Heart left ventricle (tissue), 16 donors: Measurements from ENCODE around the gene APMAP. TPM values are rescaled to one million over a fixed set of nuclear protein-coding genes. Genes with fewer than 3 reads are reported as not detected.
"Not testable (repeated sequence)": the region's sequence is repeated elsewhere in the genome, so short reads cannot be mapped to it uniquely, and the experiment has no call there.

Experiments
- ATAC-seq, 4 donors: fragments of 200-7000 bp; cut with Tn5 transposase; one replicate each; pipeline ENCODE4 v1.9.1; 2020 to 2022; ENCODE audit warnings: moderate library complexity in 4 of 4, mild to moderate bottlenecking in 3 of 4, moderate number of reproducible peaks in 1 of 4
- DNase-seq, 5 donors: peaks; one replicate each; pipeline ENCODE4 v3.0.0-alpha.2; 2020
- H3K27ac ChIP-seq, 12 donors: fragments of 200-600 bp; sonication (generic) in 4 of 12; one replicate each; pipeline versions ENCODE4 v1.5.0 to v1.8.0; 2016 to 2022; ENCODE audit warnings: mild to moderate bottlenecking in 2 of 12
- H3K27me3 ChIP-seq, 9 donors: fragments of 200-600 bp; sonication (generic) in 2 of 9; one replicate each; pipeline versions ENCODE4 v1.5.1 to v1.8.0; 2016 to 2022; ENCODE audit warnings: mild to moderate bottlenecking in 3 of 9
- H3K36me3 ChIP-seq, 9 donors: fragments of 200-600 bp; sonication (generic) in 2 of 9; one replicate each; pipeline versions ENCODE4 v1.5.0 to v1.8.0; 2018 to 2022; ENCODE audit warnings: mild to moderate bottlenecking in 2 of 9
- H3K4me1 ChIP-seq, 12 donors: fragments of 200-600 bp; sonication (generic) in 4 of 12; one replicate each; pipeline versions ENCODE4 v1.5.0 to v1.8.0; 2016 to 2022; ENCODE audit warnings: mild to moderate bottlenecking in 3 of 12
- H3K4me3 ChIP-seq, 12 donors: fragments of 200-600 bp; sonication (generic) in 4 of 12; one replicate each; pipeline versions ENCODE4 v1.5.0 to v1.8.0; 2017 to 2022; ENCODE audit warnings: mild to moderate bottlenecking in 9 of 12, moderate library complexity in 4 of 12
- H3K9me3 ChIP-seq, 12 donors: fragments of 200-600 bp; sonication (generic) in 4 of 12; one replicate each; pipeline versions ENCODE4 v1.5.0 to v1.8.0; 2016 to 2022; ENCODE audit warnings: mild to moderate bottlenecking in 1 of 12
- CTCF ChIP-seq, 12 donors: fragments of 200-600 bp; sonication (generic) in 4 of 12; IDR thresholded peaks; one replicate each; pipeline versions ENCODE4 v1.5.0 to v1.8.0; 2018 to 2022; ENCODE audit warnings: antibody characterized with exemption in 12 of 12, mild to moderate bottlenecking in 5 of 12
- WGBS, 4 donors: extraction: QIAGEN DNeasy Blood & Tissue Kit in 2 of 4; methylation state at CpG; one replicate each; pipeline versions ENCODE4 v1.1.5 to v1.1.7; 2013 to 2018; 5-methylcytosine and 5-hydroxymethylcytosine counted together
- intact Hi-C, 10 donors: fragments of 100-400 bp; cut with DNase I; formaldehyde crosslinking; loops; one replicate each; pipeline versions ENCODE4 v1.11.1 to v1.14.2; 2022
- polyA plus RNA-seq, 2 donors: library from polyadenylated mRNA; stranded (reverse); fragments of 200-250 nt; gene quantifications; one replicate each; pipeline ENCODE4 v1.2.3, GENCODE V29; 2013
- total RNA-seq, 9 donors: library from RNA; depleted of rRNA in 2 of 9; stranded (reverse); fragments of >200 nt in 2 of 9; fragmentation: NEBNext Ultra II Directional in 3 of 9; extraction: Animal tissue kit (Norgen Biotek cat#: 25700) in 3 of 9; gene quantifications; one replicate each; pipeline versions ENCODE4 v1.1.0 to v1.2.4, GENCODE V29; 2016 to 2023
- donor health status: ischemic (EF 13 %, LVEDD 7.1; RV severe dilation, severe dysfunction).
- donor health status: healthy with polysubstance abuse.
- donor health status: DM: no; HTN: yes; CAD: no.
- donor health status: DM: no; HTN: no; CAD: no.
- donor health status: ischemic (EF 25% LVEDD 6.9; RV normal size, moderate dysfunction).
- donor health status: ischemic (EF 25% LVEDD 5.7; RV mildly dilated, moderate dysfunction).
- donor health status: healthy.
- donor health status: DM: yes; HTN: yes; CAD: no.
- donor health status: ischemic (EF 35%, LVEDD 5.7; RV mildly dilated, moderate dysfunction).
- donor health status: nonischemic (EF 11% LVEDD 7.7; RV severe dilation, severe dysfunction).
- donor health status: DM: yes; HTN: yes; CAD: no.
- donor health status: PGD.
- donor health status: ischemic (EF 29% LVEDD 5.4; RV normal size, mild dysfunction).
- donor health status: nonischemic (EF 23%, LVEDD 6.1; RV moderate dilation, normal function).

Gene APMAP
- total and polyA plus RNA-seq, 11 donors = 16.2 to 61.3 (median 31.9) TPM

- peak in 9 of 12 donors; percentile 6 to 47 (median 34) for TF ChIP-seq CTCF (IDR thresholded peaks at IDR 0.05)
- DNase-seq, H3K27me3 ChIP-seq, ATAC-seq, H3K36me3 ChIP-seq, H3K9me3 ChIP-seq, H3K4me3 ChIP-seq, intact Hi-C loops: not testable (repeated sequence)
- whole genome bisulfite sequencing, 4 donors = 63 to 77% (median 71%) methylated on average over 15 of the region's 15 CpGs
- Histone ChIP-seq H3K27ac (peak overlapping the region in 1 of 12 donors; percentile 46), H3K4me1 (peaks cover 0 to 18% (median 0%) of the 10 kb centered on the region in 12 donors)
These were observed 61.5 kb downstream of the APMAP start for GRCh38 chr20:24930724-24931688.

- H3K36me3 ChIP-seq, DNase-seq, H3K4me3 ChIP-seq, H3K27ac ChIP-seq, ATAC-seq, H3K27me3 ChIP-seq, H3K9me3 ChIP-seq, intact Hi-C loops: not testable (repeated sequence)
- peaks cover 0 to 18% (median 0%) of the 10 kb centered on the region in 12 donors for H3K4me1 ChIP-seq
- whole genome bisulfite sequencing, 4 donors = 71 to 75% (median 73%) methylated on average over 13 of the region's 13 CpGs
These were observed 62.5 kb downstream of the APMAP start for GRCh38 chr20:24929867-24930723.

- H3K27ac ChIP-seq, intact Hi-C loops, H3K36me3 ChIP-seq, H3K9me3 ChIP-seq, H3K4me3 ChIP-seq, H3K27me3 ChIP-seq, ATAC-seq, DNase-seq: not testable (repeated sequence)
- WGBS, 4 donors = 81 to 83% (median 82%) methylated on average over 5 of the region's 5 CpGs
- peaks cover 0 to 18% (median 0%) of the 10 kb centered on the region in 12 donors for H3K4me1 ChIP-seq
These were observed 63.3 kb downstream of the APMAP start for GRCh38 chr20:24929259-24929658.

- H3K9me3 ChIP-seq, H3K27me3 ChIP-seq, H3K36me3 ChIP-seq, H3K27ac ChIP-seq, H3K4me3 ChIP-seq, intact Hi-C loops, DNase-seq, ATAC-seq: not testable (repeated sequence)
- 57 to 75% (median 69%) methylated on average over 3 of the region's 3 CpGs for WGBS, 4 donors
- H3K4me1 ChIP-seq = peaks cover 0 to 10% (median 2%) of the 10 kb centered on the region in 12 donors
These were observed 71.8 kb downstream of the APMAP start for GRCh38 chr20:24920706-24921105.

- intact Hi-C loops = loop anchor here in 9 of 10 donors (2.0 to 10.0 kb wide), 12 partner anchors 65 to 1032 kb away; no protein-coding TSS in a partner anchor
- not testable (repeated sequence) for H3K4me3 ChIP-seq, H3K27me3 ChIP-seq, DNase-seq, ATAC-seq, H3K9me3 ChIP-seq, H3K27ac ChIP-seq, H3K36me3 ChIP-seq
- WGBS, 4 donors = 84 to 90% (median 87%) methylated on average over 15 of the region's 15 CpGs
- peaks cover 0 to 10% (median 2%) of the 10 kb centered on the region in 12 donors for H3K4me1 ChIP-seq
These were observed 72.9 kb downstream of the APMAP start for GRCh38 chr20:24919665-24920064.
